ENCODE measurements around the gene GPR158.

The GPR158 gene

GRCh38 chr10:25436431-25436830, 261.6 kb downstream of the GPR158 start:
- DNase-seq = no peak

GRCh38 chr10:25441270-25441669, 266.5 kb downstream of the GPR158 start:
- no peak for DNase-seq

GRCh38 chr10:25444266-25444665, 269.5 kb downstream of the GPR158 start:
- DNase-seq = no peak

GRCh38 chr10:25451401-25451800, 276.6 kb downstream of the GPR158 start:
- DNase-seq = no peak

- no peak for DNase-seq
These were observed 278.8 kb downstream of the GPR158 start for GRCh38 chr10:25453619-25454018.

- no peak for DNase-seq
These were observed 281.3 kb downstream of the GPR158 start for GRCh38 chr10:25455980-25456567.

- no peak for DNase-seq
These were observed 282.8 kb downstream of the GPR158 start for GRCh38 chr10:25457552-25457951.

GRCh38 chr10:25465582-25466372, 291.0 kb downstream of the GPR158 start:
- DNase-seq = no peak

GRCh38 chr10:25467881-25468280, 293.1 kb downstream of the GPR158 start:
- DNase-seq = no peak

- DNase-seq = no peak
These were observed 306.7 kb downstream of the GPR158 start for GRCh38 chr10:25481467-25481866.

- no peak for DNase-seq
These were observed 309.2 kb downstream of the GPR158 start for GRCh38 chr10:25483999-25484398.

GRCh38 chr10:25487266-25487665, 312.5 kb downstream of the GPR158 start:
- DNase-seq = no peak

- DNase-seq = no peak
These were observed 317.2 kb downstream of the GPR158 start for GRCh38 chr10:25492040-25492439.

- DNase-seq = no peak
These were observed 317.9 kb downstream of the GPR158 start for GRCh38 chr10:25492680-25493079.

- no peak for DNase-seq
These were observed 318.5 kb downstream of the GPR158 start for GRCh38 chr10:25493122-25493893.

- no peak for DNase-seq
These were observed 322.4 kb downstream of the GPR158 start for GRCh38 chr10:25497246-25497645.

- DNase-seq = no peak
These were observed 323.8 kb downstream of the GPR158 start for GRCh38 chr10:25498645-25499044.

GRCh38 chr10:25501912-25502311, 327.1 kb downstream of the GPR158 start:
- DNase-seq = no peak

- no peak for DNase-seq
These were observed 327.7 kb downstream of the GPR158 start for GRCh38 chr10:25502453-25502852.

GRCh38 chr10:25504306-25504705, 329.5 kb downstream of the GPR158 start:
- DNase-seq = no peak

GRCh38 chr10:25504838-25505237, 330.0 kb downstream of the GPR158 start:
- no peak for DNase-seq

- no peak for DNase-seq
These were observed 330.7 kb downstream of the GPR158 start for GRCh38 chr10:25505466-25505865.

GRCh38 chr10:25506821-25507335, 332.1 kb downstream of the GPR158 start:
- DNase-seq = no peak

Data from femur (tissue), 1 donor.